Tibial nerve (tissue), 4 donors: ENCODE data around the gene FMN1. TPM values are rescaled to one million over a fixed set of nuclear protein-coding genes. Genes with fewer than 3 reads are reported as not detected.

Experiments used
- DNase-seq, 2 donors: peaks; one replicate each; pipeline ENCODE4 v3.0.0-alpha.2; 2019; ENCODE audit warnings: low spot score in 2 of 2
- H3K27ac ChIP-seq, 4 donors: fragments of 200-600 bp; sonication (generic) in 3 of 4; one replicate each; pipeline ENCODE4 v1.5.1; 2017 to 2019; ENCODE audit warnings: mild to moderate bottlenecking in 1 of 4
- H3K27me3 ChIP-seq, 2 donors: fragments of 200-600 bp; sonication (generic) in 1 of 2; one replicate each; pipeline versions ENCODE4 v1.5.1 to v1.6.0; 2017 to 2019
- H3K36me3 ChIP-seq, 3 donors: fragments of 200-600 bp; sonication (generic); one replicate each; pipeline ENCODE4 v1.5.1; 2018 to 2019
- H3K4me1 ChIP-seq, 4 donors: fragments of 200-600 bp; sonication (generic) in 3 of 4; one replicate each; pipeline ENCODE4 v1.5.1; 2017 to 2019
- H3K4me3 ChIP-seq, 4 donors: fragments of 200-600 bp; sonication (generic) in 3 of 4; one replicate each; pipeline ENCODE4 v1.5.1; 2017 to 2019; ENCODE audit warnings: mild to moderate bottlenecking in 1 of 4, moderate library complexity in 1 of 4
- H3K9me3 ChIP-seq, 4 donors: fragments of 200-600 bp; sonication (generic) in 3 of 4; one replicate each; pipeline ENCODE4 v1.5.1; 2017 to 2019
- EP300 ChIP-seq, 2 donors: sonication (generic); formaldehyde crosslinking; IDR thresholded peaks; one replicate each; pipeline ENCODE4 v1.6.1; 2017; ENCODE audit warnings: antibody characterized with exemption in 2 of 2, mild to moderate bottlenecking in 1 of 2
- POLR2A ChIP-seq, 2 donors: fragments of 450-650 bp; IDR thresholded peaks; one replicate each; pipeline ENCODE4 v1.6.1; 2017; ENCODE audit warnings: antibody characterized with exemption in 2 of 2, mild to moderate bottlenecking in 2 of 2, moderate library complexity in 2 of 2
- WGBS, 2 donors: methylation state at CpG; one replicate each; pipeline ENCODE4 v1.1.5; 2018; 5-methylcytosine and 5-hydroxymethylcytosine counted together
- total RNA-seq, 4 donors: library from RNA; depleted of rRNA; stranded (reverse); fragments of >200 nt; gene quantifications; one replicate each; pipeline ENCODE4 v1.1.0, GENCODE V29; 2016
- TF ChIP-seq, protein P1 (sequence below), 5 experiments: fragments of 200-600 bp in 3 of 5; fragments of 450-650 bp in 2 of 5; sonication (generic) in 3 of 5; IDR thresholded peaks; one replicate each; pipeline ENCODE4 v1.5.1; 2016 to 2019; ENCODE audit warnings: antibody characterized with exemption in 5 of 5, mild to moderate bottlenecking in 3 of 5, moderate library complexity in 2 of 5

FMN1 gene
- total RNA-seq, 4 donors from 2014 or later, result 15.1 to 62.1 (median 20.7) TPM

DNA sequence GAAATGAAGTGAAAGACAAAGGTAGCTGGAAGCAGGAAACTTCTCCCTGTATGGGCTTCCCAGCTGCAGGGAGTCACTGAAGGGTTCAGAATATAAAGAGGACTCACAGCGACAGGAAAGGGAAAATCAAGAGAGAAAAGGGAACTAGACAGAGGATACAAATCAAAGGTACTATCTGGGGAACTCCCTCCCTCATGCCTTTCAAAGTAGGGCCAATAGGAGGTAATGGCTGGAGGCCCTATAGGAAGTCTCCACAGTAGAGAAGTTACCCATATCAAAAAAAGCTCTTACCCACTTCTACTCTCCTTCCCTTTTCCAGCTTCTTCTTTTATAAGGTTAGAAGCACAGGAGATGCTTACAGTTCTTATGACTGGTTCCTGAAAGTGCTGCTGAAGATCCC, 43.5 kb downstream of the FMN1 start:
- H3K9me3 ChIP-seq, result no peaks in the 10 kb centered on the region
- no peaks in the 10 kb centered on the region for H3K27me3 ChIP-seq
- H3K27ac ChIP-seq, result no peak overlapping the region
- 34 to 61% methylated on average over 1 of the region's 1 CpG for WGBS, 2 donors
- no peaks in the 10 kb centered on the region for H3K36me3 ChIP-seq
- no peak for DNase-seq
- peaks cover 0 to 3% (median 0%) of the 10 kb centered on the region in 4 donors for H3K4me1 ChIP-seq
- TF ChIP-seq POLR2A (IDR thresholded peaks at IDR 0.05) (no peak), EP300 (IDR thresholded peaks at IDR 0.05) (no peak)
- TF ChIP-seq, protein P1, sequence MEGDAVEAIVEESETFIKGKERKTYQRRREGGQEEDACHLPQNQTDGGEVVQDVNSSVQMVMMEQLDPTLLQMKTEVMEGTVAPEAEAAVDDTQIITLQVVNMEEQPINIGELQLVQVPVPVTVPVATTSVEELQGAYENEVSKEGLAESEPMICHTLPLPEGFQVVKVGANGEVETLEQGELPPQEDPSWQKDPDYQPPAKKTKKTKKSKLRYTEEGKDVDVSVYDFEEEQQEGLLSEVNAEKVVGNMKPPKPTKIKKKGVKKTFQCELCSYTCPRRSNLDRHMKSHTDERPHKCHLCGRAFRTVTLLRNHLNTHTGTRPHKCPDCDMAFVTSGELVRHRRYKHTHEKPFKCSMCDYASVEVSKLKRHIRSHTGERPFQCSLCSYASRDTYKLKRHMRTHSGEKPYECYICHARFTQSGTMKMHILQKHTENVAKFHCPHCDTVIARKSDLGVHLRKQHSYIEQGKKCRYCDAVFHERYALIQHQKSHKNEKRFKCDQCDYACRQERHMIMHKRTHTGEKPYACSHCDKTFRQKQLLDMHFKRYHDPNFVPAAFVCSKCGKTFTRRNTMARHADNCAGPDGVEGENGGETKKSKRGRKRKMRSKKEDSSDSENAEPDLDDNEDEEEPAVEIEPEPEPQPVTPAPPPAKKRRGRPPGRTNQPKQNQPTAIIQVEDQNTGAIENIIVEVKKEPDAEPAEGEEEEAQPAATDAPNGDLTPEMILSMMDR (IDR thresholded peaks at IDR 0.05), result no peak
- H3K4me3 ChIP-seq, result peak overlapping the region in 1 of 4 donors; percentile 36

DNA sequence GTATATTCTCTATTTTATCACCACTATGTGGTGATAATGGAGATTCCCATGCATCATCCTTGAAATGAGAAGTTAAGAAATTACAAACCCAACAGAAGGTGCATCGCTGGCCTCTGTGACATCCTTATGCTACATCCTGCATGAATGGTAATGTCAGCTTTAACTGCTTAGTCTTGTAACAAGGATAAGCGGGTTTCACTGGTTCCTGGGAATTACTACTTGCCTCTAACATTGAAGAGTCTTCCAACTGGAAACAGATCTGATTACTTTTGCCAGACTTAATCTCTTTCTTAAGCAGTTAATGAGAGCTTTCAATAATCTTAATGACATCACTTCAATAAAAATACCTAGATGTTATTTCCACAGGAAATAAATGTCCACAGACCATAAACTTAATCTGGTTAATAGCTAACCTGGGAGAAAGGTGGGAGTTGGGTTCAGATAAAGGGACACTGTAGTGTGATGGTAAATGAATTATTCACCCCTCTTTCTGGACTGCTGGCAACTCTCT, 44.0 kb downstream of the FMN1 start:
- Histone ChIP-seq H3K36me3 (no peaks in the 10 kb centered on the region), H3K27me3 (no peaks in the 10 kb centered on the region), H3K9me3 (no peaks in the 10 kb centered on the region), H3K4me3 (no peak overlapping the region), H3K27ac (no peak overlapping the region), H3K4me1 (peaks cover 0 to 3% (median 0%) of the 10 kb centered on the region in 4 donors)
- DNase-seq, result no peak
- 84 to 88% methylated on average over 2 of the region's 2 CpGs for WGBS, 2 donors
- TF ChIP-seq, protein P1 (IDR thresholded peaks at IDR 0.05), result no peak
- TF ChIP-seq EP300 (IDR thresholded peaks at IDR 0.05), result no peak
- no peak for TF ChIP-seq POLR2A (IDR thresholded peaks at IDR 0.05)

DNA sequence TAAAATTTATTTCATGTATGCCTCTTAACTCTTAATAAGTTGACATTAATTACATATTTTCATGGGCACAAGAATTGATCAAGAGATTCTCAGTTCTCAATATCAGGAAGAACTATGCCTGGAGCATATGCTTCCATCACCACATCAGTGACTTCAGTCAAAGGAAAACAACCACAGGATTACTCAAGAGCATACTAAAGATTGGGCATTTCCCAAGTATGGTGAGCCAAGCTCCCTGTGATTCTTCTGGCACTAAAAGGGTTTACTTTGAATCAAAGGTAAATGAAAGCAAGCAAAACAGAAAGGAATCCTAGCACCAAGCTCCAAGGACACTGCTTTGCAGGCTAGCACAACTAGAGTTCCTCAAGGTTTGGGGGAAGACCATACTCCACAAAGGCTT, 44.6 kb downstream of the FMN1 start:
- Histone ChIP-seq H3K27me3 (no peaks in the 10 kb centered on the region), H3K4me1 (peaks cover 0 to 3% (median 0%) of the 10 kb centered on the region in 4 donors), H3K36me3 (no peaks in the 10 kb centered on the region), H3K27ac (no peak overlapping the region), H3K4me3 (no peak overlapping the region), H3K9me3 (no peaks in the 10 kb centered on the region)
- TF ChIP-seq EP300 (IDR thresholded peaks at IDR 0.05) (no peak), POLR2A (IDR thresholded peaks at IDR 0.05) (no peak)
- TF ChIP-seq, protein P1 (IDR thresholded peaks at IDR 0.05), result no peak
- DNase-seq, result no peak

DNA sequence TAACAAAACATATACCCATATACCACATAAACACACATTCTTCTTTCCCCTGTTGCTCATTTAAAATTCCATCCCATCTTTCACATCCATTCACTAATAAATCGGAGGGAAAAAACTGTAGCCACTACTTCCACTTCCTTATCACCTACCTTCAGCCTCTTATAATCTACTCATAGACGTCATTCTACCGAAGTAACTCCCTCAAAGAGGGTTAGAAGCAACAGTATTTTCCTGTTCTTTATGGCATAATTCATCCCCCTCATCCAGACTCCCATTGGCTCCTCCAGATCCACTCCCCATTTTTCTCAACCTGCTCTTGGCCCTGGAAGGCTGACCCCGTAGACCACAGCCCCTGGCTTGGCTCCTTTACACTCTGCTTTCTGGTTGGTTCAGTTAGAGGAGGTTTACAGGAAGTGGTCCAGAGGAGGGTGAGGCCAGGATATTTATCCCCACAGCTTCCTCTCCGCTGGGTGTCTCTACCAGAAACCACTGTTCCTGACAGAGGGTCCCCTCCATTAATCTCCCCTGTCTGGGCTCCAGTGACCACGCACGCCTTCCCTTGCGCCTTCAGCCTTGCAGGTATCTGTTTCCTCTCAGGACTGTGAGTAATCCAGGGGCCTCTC, 46.3 kb downstream of the FMN1 start:
- no peaks in the 10 kb centered on the region for H3K27me3 ChIP-seq
- TF ChIP-seq, protein P1 (IDR thresholded peaks at IDR 0.05), result no peak
- no peak for TF ChIP-seq POLR2A (IDR thresholded peaks at IDR 0.05)
- no peak for TF ChIP-seq EP300 (IDR thresholded peaks at IDR 0.05)
- no peaks in the 10 kb centered on the region for H3K36me3 ChIP-seq
- H3K27ac ChIP-seq, result no peak overlapping the region
- DNase-seq, result no peak
- 70 to 78% methylated on average over 8 of the region's 8 CpGs for WGBS, 2 donors
- H3K4me3 ChIP-seq, result no peak overlapping the region
- H3K9me3 ChIP-seq, result no peaks in the 10 kb centered on the region
- H3K4me1 ChIP-seq, result peaks cover 0 to 3% (median 0%) of the 10 kb centered on the region in 4 donors

DNA sequence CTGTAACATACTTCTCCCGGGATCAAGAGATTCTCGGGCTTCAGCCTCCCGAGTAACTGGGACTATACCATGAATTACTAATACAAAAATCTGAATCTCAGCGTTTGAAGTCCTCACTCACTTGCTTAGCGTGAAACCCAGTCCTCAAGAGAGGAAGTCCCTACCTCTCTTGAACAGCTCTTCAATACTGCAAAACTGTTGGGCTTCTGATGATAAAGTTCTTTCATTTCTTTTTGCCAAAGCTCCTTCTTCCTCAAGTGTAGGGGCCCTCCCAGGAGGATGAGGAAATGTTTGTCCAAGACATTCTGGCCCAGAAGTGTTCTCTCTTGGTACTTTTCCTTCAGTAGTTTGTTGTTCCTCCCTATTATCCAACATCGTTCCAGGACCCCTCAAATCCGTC, 48.5 kb downstream of the FMN1 start:
- Histone ChIP-seq H3K4me1 (no peaks in the 10 kb centered on the region), H3K36me3 (no peaks in the 10 kb centered on the region), H3K27ac (no peak overlapping the region), H3K9me3 (no peaks in the 10 kb centered on the region), H3K27me3 (no peaks in the 10 kb centered on the region), H3K4me3 (no peak overlapping the region)
- 82 to 87% methylated on average over 7 of the region's 7 CpGs for WGBS, 2 donors
- TF ChIP-seq, protein P1 (IDR thresholded peaks at IDR 0.05), result no peak
- TF ChIP-seq EP300 (IDR thresholded peaks at IDR 0.05) (no peak), POLR2A (IDR thresholded peaks at IDR 0.05) (no peak)
- no peak for DNase-seq
